K562 (cell line): ENCODE data around the gene TP53RK. TPM values are rescaled to one million over a fixed set of nuclear protein-coding genes. Genes with fewer than 3 reads are reported as not detected.

ENCODE experiments used
- ATAC-seq: fragments of 200-7000 bp; cut with Tn5 transposase; 3 replicates; pipeline ENCODE4 v1.9.1; 2020; ENCODE audit warnings: moderate library complexity
- BruUV-seq: library from RNA; stranded (reverse); fragments of 400-500 nt; replicated peaks from 2 replicates; lab custom pipeline; 2021; lab: Mats Ljungman, UMichigan
- CTCF ChIA-PET: fragments of 300-600 bp; formaldehyde crosslinking; extraction: SDS; loops from one replicate; lab custom pipeline; 2021; ENCODE audit warnings: low intra/inter-chr PET ratio; lab: Yijun Ruan, JAX
- POLR2A ChIA-PET: fragments of 300-600, 350-650 bp; sonication (Branson Sonifier 250); formaldehyde crosslinking; extraction: SDS; loops from one replicate; lab custom pipeline; 2021; ENCODE audit warnings: antibody characterized with exemption, inconsistent platforms; lab: Yijun Ruan, JAX
- DNase-seq, 4 experiments: peaks; one replicate each; pipeline versions ENCODE4 v3.0.0 to v3.0.0-alpha.2; 2011 to 2018; ENCODE audit warnings: low spot score in 3 of 4, mixed read lengths in 3 of 4; ENCODE audit errors: extremely low read depth in 1 of 4
- FAIRE-seq: peaks from 2 replicates; lab custom pipeline; 2011; peaks lifted over from hg19 to GRCh38; lab: Jason Lieb, UNC
- H2AFZ ChIP-seq: 2 replicates; pipeline ENCODE4 v1.6.0; 2011; ENCODE audit warnings: low read depth, low read length, control low read depth, inconsistent platforms
- H3K27ac ChIP-seq: fragments of 200-600 bp; 3 replicates; pipeline ENCODE4 v1.8.0; 2011; ENCODE audit warnings: low read depth, mild to moderate bottlenecking, control low read depth, inconsistent platforms, low read length, moderate library complexity, mixed read lengths; ENCODE audit errors: extremely low read depth
- H3K27me3 ChIP-seq, 2 experiments: fragments of 300-600 bp in 1 of 2; 2 replicates in 1 of 2; 3 replicates in 1 of 2; pipeline versions ENCODE4 v1.6.0 to v1.8.0; 2011; ENCODE audit warnings: inconsistent platforms in 2 of 2, low read length in 2 of 2, mild to moderate bottlenecking in 1 of 2, mixed read lengths in 1 of 2, moderate library complexity in 1 of 2; ENCODE audit not compliant: control insufficient read depth in 2 of 2, insufficient read depth in 2 of 2
- H3K36me3 ChIP-seq: fragments of 300-600 bp; 3 replicates; pipeline ENCODE4 v1.8.0; 2011; ENCODE audit warnings: mild to moderate bottlenecking, low read length, inconsistent platforms; ENCODE audit not compliant: control insufficient read depth, insufficient read depth
- H3K4me1 ChIP-seq, 2 experiments: fragments of 200-600 bp in 1 of 2; replicated peaks in 1 of 2; 2 replicates in 1 of 2; 3 replicates in 1 of 2; pipeline versions ENCODE4 v1.5.1 to v1.8.0; 2011; ENCODE audit warnings: inconsistent platforms in 2 of 2, low read length in 2 of 2, mild to moderate bottlenecking in 1 of 2, mixed read lengths in 1 of 2, moderate library complexity in 1 of 2; ENCODE audit not compliant: control insufficient read depth in 2 of 2, insufficient read depth in 2 of 2
- H3K4me2 ChIP-seq: 2 replicates; pipeline ENCODE4 v1.6.1; 2011; ENCODE audit warnings: low read length, control low read depth, inconsistent platforms, mixed read lengths; ENCODE audit not compliant: insufficient read depth
- H3K4me3 ChIP-seq: fragments of 200-600 bp; sonication (generic), shearing (Covaris generic); 2 replicates; pipeline ENCODE4 v1.5.1; 2016; ENCODE audit warnings: control low read depth, inconsistent platforms
- H3K79me2 ChIP-seq: fragments of 200-600 bp; 3 replicates; pipeline ENCODE4 v1.8.0; 2011; ENCODE audit warnings: low read length, inconsistent platforms; ENCODE audit not compliant: control insufficient read depth, insufficient read depth
- H3K9ac ChIP-seq, 2 experiments: 2 replicates each; pipeline versions ENCODE4 v1.6.0 to v1.6.1; 2011; ENCODE audit warnings: low read depth in 2 of 2, low read length in 2 of 2, control low read depth in 1 of 2, inconsistent platforms in 1 of 2, mild to moderate bottlenecking in 1 of 2, mixed read lengths in 1 of 2; ENCODE audit not compliant: insufficient read depth in 1 of 2
- H3K9me1 ChIP-seq: one replicate; pipeline ENCODE4 v1.6.0; 2011; ENCODE audit warnings: inconsistent platforms, mild to moderate bottlenecking, low read length, moderate library complexity; ENCODE audit not compliant: control insufficient read depth, insufficient read depth
- H3K9me3 ChIP-seq: replicated peaks from 2 replicates; pipeline ENCODE4 v1.5.1; 2011; ENCODE audit warnings: low read depth, low read length, inconsistent platforms; ENCODE audit not compliant: control insufficient read depth, insufficient read depth
- H4K20me1 ChIP-seq: replicated peaks from 2 replicates; pipeline ENCODE4 v1.6.1; 2011; ENCODE audit warnings: low read length, inconsistent platforms, mixed read lengths; ENCODE audit not compliant: control insufficient read depth, insufficient read depth
- CEBPB ChIP-seq: fragments of 450-650 bp; IDR thresholded peaks from 2 replicates; pipeline ENCODE4 v1.6.1; 2016; ENCODE audit warnings: missing genetic modification characterization, missing compliant biosample characterization
- PTRF ChIP-seq: fragments of 450-650 bp; IDR thresholded peaks from 2 replicates; pipeline ENCODE4 v1.6.1; 2016; ENCODE audit warnings: mild to moderate bottlenecking, missing genetic modification characterization, missing compliant biosample characterization
- RBM25 ChIP-seq: fragments of 200-400 bp; formaldehyde crosslinking; IDR thresholded peaks from 2 replicates; pipeline ENCODE4 v1.6.1; 2018; ENCODE audit warnings: low read length, low read depth, moderate library complexity; ENCODE audit not compliant: severe bottlenecking
- SP2 ChIP-seq: IDR thresholded peaks from 2 replicates; pipeline ENCODE4 v1.6.1; 2011; ENCODE audit warnings: mild to moderate bottlenecking, low read depth, low read length, moderate library complexity; ENCODE audit not compliant: poor library complexity, severe bottlenecking; ENCODE audit errors: extremely low read depth
- ZNF282 ChIP-seq: sonication (generic); formaldehyde crosslinking; IDR thresholded peaks from 2 replicates; pipeline ENCODE4 v1.8.1; 2023; ENCODE audit warnings: missing genetic modification reagents
- in situ Hi-C: fragments of 300-500 bp; cut with MboI; formaldehyde crosslinking; loops from 4 replicates; pipeline ENCODE4 v1.15.0; 2018; ENCODE audit warnings: inconsistent platforms, mixed read lengths
- intact Hi-C: fragments of 100-400 bp; cut with micrococcal nuclease; formaldehyde crosslinking; loops from 2 replicates; pipeline ENCODE4 v1.14.2; 2022
- polyA plus RNA-seq, 8 experiments: library from polyadenylated mRNA; depleted of rRNA in 4 of 8; stranded (reverse) in 5 of 8; unstranded in 3 of 8; fragments of >200 nt; fragmentation: Nextera tagmentation in 2 of 8; fragmentation: Illumina TruSeq in 1 of 8; extraction: Ambion mirVana in 2 of 8; extraction: Trizol in 1 of 8; gene quantifications; 2 replicates each; pipeline versions ENCODE4 v1.2.1 to v1.2.3, GENCODE V29; 2011 to 2014; ENCODE audit warnings: inconsistent platforms in 1 of 8, missing spikeins in 1 of 8
- total RNA-seq, 7 experiments: library from RNA; depleted of rRNA in 6 of 7; stranded (reverse); fragments of >200 nt in 6 of 7; fragmentation: Illumina TruSeq in 2 of 7; extraction: Trizol in 2 of 7; gene quantifications; 2 replicates each; pipeline versions ENCODE4 v1.2.1 to v1.2.3, GENCODE V29; 2011 to 2021; ENCODE audit warnings: low replicate concordance in 1 of 7

Gene TP53RK
- total and polyA plus RNA-seq, 9 of the 15 experiments (the other 6 are each of a cell fraction or from before 2014, with no cell fraction given) = 2.9 to 43.5 (median 17.2) TPM

GRCh38 chr20:46641424-46641823 is 47.8 kb downstream of the TP53RK start:
- Histone ChIP-seq H4K20me1 (no peaks in the 10 kb centered on the region), H3K27ac (no peak overlapping the region), H3K9ac (no peak overlapping the region), H3K9me3 (no peaks in the 10 kb centered on the region), H2AFZ (no peak overlapping the region), H3K4me2 (no peak overlapping the region), H3K79me2 (no peaks in the 10 kb centered on the region), H3K4me3 (no peak overlapping the region), H3K27me3 (no peaks in the 10 kb centered on the region), H3K4me1 (peaks cover under 1 to 4% of the 10 kb centered on the region in 2 experiments; a peak in 3 of 5 replicates), H3K9me1 (no peaks in the 10 kb centered on the region), H3K36me3 (no peaks in the 10 kb centered on the region)
- no TSS peak for BruUV-seq
- in situ Hi-C loops = no loop called here
- no peak for DNase-seq
- no peak for FAIRE-seq
- intact Hi-C loops = loop anchor here (10.0 kb wide), 1 partner anchor 77 kb away; no protein-coding TSS in a partner anchor
- TF ChIP-seq SP2 (no peak), ZNF282 (CRISPR knock-in tag) (no peak), PTRF (tag) (no peak), CEBPB (tag) (no peak), RBM25 (peak; percentile 60)
- POLR2A ChIA-PET = interaction anchor here (0.6 kb wide), 1 partner anchor 307 kb away, joined by 4 read pairs; no protein-coding TSS in a partner anchor
- ATAC-seq = no peak
- CTCF ChIA-PET = no interaction called here
